Measurements from ENCODE around the gene SRXN1. TPM values are rescaled to one million over a fixed set of nuclear protein-coding genes. Genes with fewer than 3 reads are reported as not detected.
A peak's percentile ranks its signal among the peaks of the same experiment; 100 is the strongest.

SRXN1 gene
- total RNA-seq, 1 donor from 2014 or later: 17.7 TPM

- H3K9me3 ChIP-seq (ENCODE audit: insufficient read depth, low read depth, low read length): no peaks in the 10 kb centered on the region
- peaks cover 3% of the 10 kb centered on the region for H3K4me1 ChIP-seq (ENCODE audit: insufficient read depth, low read length)
- H3K27me3 Mint-ChIP-seq (ENCODE audit: low read depth, unreplicated experiment): peaks cover 67% of the 10 kb centered on the region
- no peak overlapping the region for H3K9ac ChIP-seq (ENCODE audit: low read length)
- peaks cover 10% of the 10 kb centered on the region for H4K20me1 ChIP-seq (ENCODE audit: insufficient read depth, low read length)
- no peak overlapping the region for H3K4me3 ChIP-seq (ENCODE audit: insufficient read depth, low read depth, low read length)
- no peak overlapping the region for H2AFZ ChIP-seq (ENCODE audit: low read depth, low read length)
- DNase-seq (ENCODE audit: low read depth) (no peak), FAIRE-seq (no peak)
- no peaks in the 10 kb centered on the region for H3K9me3 Mint-ChIP-seq (ENCODE audit: unreplicated experiment)
- H3K27ac Mint-ChIP-seq (ENCODE audit: unreplicated experiment): no peak overlapping the region
- TF ChIP-seq CTCF (IDR thresholded peaks at IDR 0.05; ENCODE audit: insufficient read depth, low read depth, low read length) (no peak), EZH2 (IDR thresholded peaks at IDR 0.05; ENCODE audit: insufficient read depth, low read length) (peak; percentile 39)
- no peaks in the 10 kb centered on the region for H3K36me3 ChIP-seq (ENCODE audit: insufficient read depth, low read length)
- H3K79me2 ChIP-seq (ENCODE audit: insufficient read depth, low read length): no peaks in the 10 kb centered on the region
- H3K4me1 Mint-ChIP-seq (ENCODE audit: low read depth, unreplicated experiment): peaks cover 14% of the 10 kb centered on the region
- no peak overlapping the region for H3K4me3 Mint-ChIP-seq (ENCODE audit: unreplicated experiment)
- H3K4me2 ChIP-seq (ENCODE audit: low read length): no peak overlapping the region
- H3K27ac ChIP-seq (ENCODE audit: low read depth, low read length): no peak overlapping the region
- H3K36me3 Mint-ChIP-seq (ENCODE audit: low read depth, unreplicated experiment): peaks cover 2% of the 10 kb centered on the region
- peaks cover 37% of the 10 kb centered on the region for H3K27me3 ChIP-seq (ENCODE audit: insufficient read depth, low read length)
Measured at GRCh38 chr20:671252-672030, 18.4 kb upstream of the SRXN1 start.

- no peak for FAIRE-seq
- Histone ChIP-seq H3K36me3 (ENCODE audit: insufficient read depth, low read length) (no peaks in the 10 kb centered on the region), H3K4me2 (ENCODE audit: low read length) (no peak overlapping the region), H3K4me3 (ENCODE audit: insufficient read depth, low read depth, low read length) (no peak overlapping the region), H3K4me1 (ENCODE audit: insufficient read depth, low read length) (no peaks in the 10 kb centered on the region), H3K27ac (ENCODE audit: low read depth, low read length) (no peak overlapping the region), H3K79me2 (ENCODE audit: insufficient read depth, low read length) (no peaks in the 10 kb centered on the region), H3K9me3 (ENCODE audit: insufficient read depth, low read depth, low read length) (no peaks in the 10 kb centered on the region), H3K9ac (ENCODE audit: low read length) (no peak overlapping the region), H4K20me1 (ENCODE audit: insufficient read depth, low read length) (peaks cover 4% of the 10 kb centered on the region), H2AFZ (ENCODE audit: low read depth, low read length) (no peak overlapping the region), H3K27me3 (ENCODE audit: insufficient read depth, low read length) (peaks cover 37% of the 10 kb centered on the region)
- Mint-ChIP-seq H3K4me3 (ENCODE audit: unreplicated experiment) (no peak overlapping the region), H3K36me3 (ENCODE audit: low read depth, unreplicated experiment) (no peaks in the 10 kb centered on the region), H3K9me3 (ENCODE audit: unreplicated experiment) (no peaks in the 10 kb centered on the region), H3K27me3 (ENCODE audit: low read depth, unreplicated experiment) (peaks cover 64% of the 10 kb centered on the region), H3K4me1 (ENCODE audit: low read depth, unreplicated experiment) (peaks cover 10% of the 10 kb centered on the region), H3K27ac (ENCODE audit: unreplicated experiment) (no peak overlapping the region)
- no peak for TF ChIP-seq CTCF (IDR thresholded peaks at IDR 0.05; ENCODE audit: insufficient read depth, low read depth, low read length)
- no peak for TF ChIP-seq EZH2 (IDR thresholded peaks at IDR 0.05; ENCODE audit: insufficient read depth, low read length)
- DNase-seq (ENCODE audit: low read depth): no peak
Measured at GRCh38 chr20:669573-669972, 16.6 kb upstream of the SRXN1 start.

- H3K36me3 Mint-ChIP-seq (ENCODE audit: low read depth, unreplicated experiment): no peaks in the 10 kb centered on the region
- no peak for FAIRE-seq
- Histone ChIP-seq H3K9ac (ENCODE audit: low read length) (no peak overlapping the region), H3K4me3 (ENCODE audit: insufficient read depth, low read depth, low read length) (no peak overlapping the region), H4K20me1 (ENCODE audit: insufficient read depth, low read length) (peaks cover 4% of the 10 kb centered on the region), H3K4me1 (ENCODE audit: insufficient read depth, low read length) (no peaks in the 10 kb centered on the region), H2AFZ (ENCODE audit: low read depth, low read length) (no peak overlapping the region), H3K36me3 (ENCODE audit: insufficient read depth, low read length) (no peaks in the 10 kb centered on the region), H3K9me3 (ENCODE audit: insufficient read depth, low read depth, low read length) (no peaks in the 10 kb centered on the region), H3K27ac (ENCODE audit: low read depth, low read length) (no peak overlapping the region), H3K4me2 (ENCODE audit: low read length) (no peak overlapping the region), H3K27me3 (ENCODE audit: insufficient read depth, low read length) (peaks cover 36% of the 10 kb centered on the region), H3K79me2 (ENCODE audit: insufficient read depth, low read length) (no peaks in the 10 kb centered on the region)
- no peak for TF ChIP-seq EZH2 (IDR thresholded peaks at IDR 0.05; ENCODE audit: insufficient read depth, low read length)
- no peak for TF ChIP-seq CTCF (IDR thresholded peaks at IDR 0.05; ENCODE audit: insufficient read depth, low read depth, low read length)
- no peaks in the 10 kb centered on the region for H3K9me3 Mint-ChIP-seq (ENCODE audit: unreplicated experiment)
- H3K27me3 Mint-ChIP-seq (ENCODE audit: low read depth, unreplicated experiment): peaks cover 57% of the 10 kb centered on the region
- H3K4me3 Mint-ChIP-seq (ENCODE audit: unreplicated experiment): no peak overlapping the region
- H3K27ac Mint-ChIP-seq (ENCODE audit: unreplicated experiment): no peak overlapping the region
- peaks cover 10% of the 10 kb centered on the region for H3K4me1 Mint-ChIP-seq (ENCODE audit: low read depth, unreplicated experiment)
- DNase-seq (ENCODE audit: low read depth): no peak
Measured at GRCh38 chr20:668638-669037, 15.6 kb upstream of the SRXN1 start.
